ENCODE measurements around the gene ZNF831. TPM values are rescaled to one million over a fixed set of nuclear protein-coding genes. Genes with fewer than 3 reads are reported as not detected.

The ZNF831 gene
- polyA plus RNA-seq, 1 experiment, result not detected

DNA sequence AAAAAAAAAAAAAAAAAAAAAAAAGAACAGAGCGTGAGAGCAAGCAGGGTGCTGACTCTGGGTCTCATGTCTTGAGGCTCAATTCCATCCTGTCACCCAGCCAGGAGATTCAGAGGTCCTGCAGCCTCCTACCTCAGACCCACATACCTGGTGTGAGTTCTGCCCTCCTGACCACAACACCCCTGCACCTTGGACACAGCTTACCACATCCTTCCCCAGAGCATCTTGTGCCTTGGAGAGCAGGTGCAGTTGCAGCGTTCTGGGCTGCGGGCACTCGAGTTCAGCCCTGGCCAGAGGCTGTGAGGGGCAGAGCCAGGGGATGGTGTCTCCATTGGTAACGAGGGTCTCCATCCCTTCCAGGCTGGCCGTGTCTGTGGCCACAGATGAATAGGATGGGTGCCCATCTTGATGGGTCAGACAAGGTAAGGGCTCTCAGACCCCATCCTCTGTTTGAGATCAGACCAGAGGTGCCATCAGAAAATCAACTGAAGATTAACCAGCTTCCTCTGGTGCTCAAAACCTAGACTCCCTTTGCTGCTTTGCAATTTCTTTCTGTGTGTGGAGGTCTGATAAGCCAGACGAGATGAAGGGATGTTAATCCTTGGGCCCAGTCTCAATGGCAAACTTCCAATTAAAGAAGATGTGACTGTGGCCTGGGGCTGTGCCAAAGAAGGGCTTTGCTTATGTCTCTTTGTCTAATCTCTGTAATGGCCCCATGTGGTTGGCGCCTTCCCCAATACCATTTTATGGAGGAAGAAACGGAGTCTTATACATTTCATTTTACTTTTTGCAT is 14.7 kb upstream of the ZNF831 start:
- H3K27me3 ChIP-seq (ENCODE audit: control insufficient read depth, insufficient read depth, low read length), result no peaks in the 10 kb centered on the region
- TF ChIP-seq, protein P1, sequence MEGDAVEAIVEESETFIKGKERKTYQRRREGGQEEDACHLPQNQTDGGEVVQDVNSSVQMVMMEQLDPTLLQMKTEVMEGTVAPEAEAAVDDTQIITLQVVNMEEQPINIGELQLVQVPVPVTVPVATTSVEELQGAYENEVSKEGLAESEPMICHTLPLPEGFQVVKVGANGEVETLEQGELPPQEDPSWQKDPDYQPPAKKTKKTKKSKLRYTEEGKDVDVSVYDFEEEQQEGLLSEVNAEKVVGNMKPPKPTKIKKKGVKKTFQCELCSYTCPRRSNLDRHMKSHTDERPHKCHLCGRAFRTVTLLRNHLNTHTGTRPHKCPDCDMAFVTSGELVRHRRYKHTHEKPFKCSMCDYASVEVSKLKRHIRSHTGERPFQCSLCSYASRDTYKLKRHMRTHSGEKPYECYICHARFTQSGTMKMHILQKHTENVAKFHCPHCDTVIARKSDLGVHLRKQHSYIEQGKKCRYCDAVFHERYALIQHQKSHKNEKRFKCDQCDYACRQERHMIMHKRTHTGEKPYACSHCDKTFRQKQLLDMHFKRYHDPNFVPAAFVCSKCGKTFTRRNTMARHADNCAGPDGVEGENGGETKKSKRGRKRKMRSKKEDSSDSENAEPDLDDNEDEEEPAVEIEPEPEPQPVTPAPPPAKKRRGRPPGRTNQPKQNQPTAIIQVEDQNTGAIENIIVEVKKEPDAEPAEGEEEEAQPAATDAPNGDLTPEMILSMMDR (IDR thresholded peaks at IDR 0.05; ENCODE audit: insufficient read depth, low read depth, low read length), result no peak
- no peak for DNase-seq (ENCODE audit: low read depth)
- ChIA-PET CTCF (no interaction called here), POLR2A (no interaction called here)
- no peak overlapping the region for H3K4me3 ChIP-seq (ENCODE audit: low read depth, low read length)
- H3K36me3 ChIP-seq (ENCODE audit: control insufficient read depth, insufficient read depth, low read length), result no peaks in the 10 kb centered on the region

DNA sequence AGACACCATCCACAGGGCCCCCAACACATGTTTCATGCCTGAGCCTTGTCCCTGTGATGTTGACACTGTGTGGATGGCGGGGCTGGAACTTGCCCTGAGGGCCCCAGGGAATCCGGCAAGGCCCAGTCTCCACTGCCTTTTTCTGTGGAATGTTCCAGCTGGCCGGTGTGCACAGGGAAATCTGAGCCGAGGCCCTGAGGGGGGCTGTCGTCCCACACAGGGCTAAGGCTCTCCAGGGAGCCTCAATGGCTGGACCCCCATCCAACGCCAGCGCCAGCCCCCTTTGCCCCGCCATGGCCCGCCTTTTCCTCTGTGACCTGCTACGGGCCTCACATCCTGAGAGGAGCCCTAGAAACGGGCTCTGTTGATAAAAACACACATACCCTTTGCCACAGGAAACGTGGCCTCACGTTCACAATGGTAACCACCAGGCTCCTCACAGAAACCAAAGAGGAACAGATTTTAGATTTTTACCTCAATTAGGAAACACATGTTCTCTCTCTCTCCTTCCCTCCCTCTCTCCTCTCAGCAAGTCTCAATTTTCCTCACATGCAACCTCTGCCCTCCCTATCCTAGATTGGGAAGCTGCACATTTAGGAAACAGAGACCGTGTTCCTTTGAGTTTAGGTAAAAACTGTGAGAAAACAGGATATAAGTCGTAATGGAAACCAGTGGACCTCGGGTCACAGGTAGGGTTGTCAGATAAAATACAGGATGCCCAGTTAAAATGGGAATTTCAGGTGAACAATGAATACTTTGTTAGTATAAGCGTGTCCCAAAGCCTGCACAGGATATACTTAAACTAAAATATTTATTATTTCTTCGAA is 13.7 kb upstream of the ZNF831 start:
- ChIA-PET POLR2A (no interaction called here), CTCF (no interaction called here)
- Histone ChIP-seq H3K27me3 (ENCODE audit: control insufficient read depth, insufficient read depth, low read length) (no peaks in the 10 kb centered on the region), H3K4me3 (ENCODE audit: low read depth, low read length) (no peak overlapping the region), H3K36me3 (ENCODE audit: control insufficient read depth, insufficient read depth, low read length) (no peaks in the 10 kb centered on the region)
- TF ChIP-seq, protein P1 (IDR thresholded peaks at IDR 0.05; ENCODE audit: insufficient read depth, low read depth, low read length), result no peak
- no peak for DNase-seq (ENCODE audit: low read depth)

DNA sequence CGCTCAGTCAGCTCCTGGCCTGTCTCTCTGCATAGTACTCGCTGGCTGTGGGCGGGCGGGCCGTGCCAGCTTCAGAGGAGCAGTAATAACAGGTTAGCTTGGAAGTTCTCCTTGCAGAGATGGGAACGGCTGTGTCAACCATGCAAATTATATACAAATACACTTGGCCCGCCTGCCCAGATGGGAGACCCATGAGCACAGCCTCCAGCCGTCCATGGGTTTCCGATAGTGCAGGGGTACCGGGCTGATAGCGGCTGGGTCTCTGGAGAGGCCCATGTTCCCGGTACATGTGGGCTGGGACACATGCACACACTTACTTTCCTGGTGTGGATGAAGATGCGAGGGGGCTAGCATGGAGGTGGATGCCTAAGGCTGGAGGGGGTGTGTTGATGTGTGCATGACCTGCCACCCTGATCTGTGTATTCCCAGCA is 12.8 kb upstream of the ZNF831 start:
- DNase-seq (ENCODE audit: low read depth), result no peak
- H3K27me3 ChIP-seq (ENCODE audit: control insufficient read depth, insufficient read depth, low read length), result no peaks in the 10 kb centered on the region
- ChIA-PET POLR2A (no interaction called here), CTCF (interaction anchor here (1.0 kb wide), 1 partner anchor 63 kb away, joined by 3 read pairs; no protein-coding TSS in a partner anchor)
- H3K4me3 ChIP-seq (ENCODE audit: low read depth, low read length), result no peak overlapping the region
- no peaks in the 10 kb centered on the region for H3K36me3 ChIP-seq (ENCODE audit: control insufficient read depth, insufficient read depth, low read length)
- TF ChIP-seq, protein P1 (IDR thresholded peaks at IDR 0.05; ENCODE audit: insufficient read depth, low read depth, low read length), result no peak

DNA sequence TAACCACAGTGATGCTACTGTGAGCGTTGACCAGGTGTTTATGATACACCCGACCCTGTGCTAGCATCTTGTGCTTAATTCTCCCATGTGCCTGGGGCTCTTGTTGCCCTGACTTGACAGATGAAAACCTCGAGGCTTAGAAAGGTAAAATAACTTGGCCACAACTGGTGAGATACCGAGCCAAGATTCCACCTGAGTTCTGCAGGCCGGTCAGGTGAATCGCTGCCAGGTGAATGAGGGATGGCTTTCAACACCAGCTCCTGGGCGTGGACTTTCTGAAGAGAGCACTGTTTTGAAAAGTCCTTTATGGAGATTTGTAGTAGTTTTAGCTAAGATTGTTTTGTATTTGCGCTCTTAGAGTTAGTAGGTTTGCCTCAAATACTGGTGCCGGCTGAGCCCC is 12.2 kb upstream of the ZNF831 start:
- TF ChIP-seq, protein P1 (IDR thresholded peaks at IDR 0.05; ENCODE audit: insufficient read depth, low read depth, low read length), result no peak
- Histone ChIP-seq H3K27me3 (ENCODE audit: control insufficient read depth, insufficient read depth, low read length) (no peaks in the 10 kb centered on the region), H3K36me3 (ENCODE audit: control insufficient read depth, insufficient read depth, low read length) (no peaks in the 10 kb centered on the region), H3K4me3 (ENCODE audit: low read depth, low read length) (no peak overlapping the region)
- CTCF ChIA-PET, result interaction anchor here (1.0 kb wide), 1 partner anchor 64 kb away, joined by 3 read pairs; no protein-coding TSS in a partner anchor
- DNase-seq (ENCODE audit: low read depth), result no peak
- POLR2A ChIA-PET, result no interaction called here

DNA sequence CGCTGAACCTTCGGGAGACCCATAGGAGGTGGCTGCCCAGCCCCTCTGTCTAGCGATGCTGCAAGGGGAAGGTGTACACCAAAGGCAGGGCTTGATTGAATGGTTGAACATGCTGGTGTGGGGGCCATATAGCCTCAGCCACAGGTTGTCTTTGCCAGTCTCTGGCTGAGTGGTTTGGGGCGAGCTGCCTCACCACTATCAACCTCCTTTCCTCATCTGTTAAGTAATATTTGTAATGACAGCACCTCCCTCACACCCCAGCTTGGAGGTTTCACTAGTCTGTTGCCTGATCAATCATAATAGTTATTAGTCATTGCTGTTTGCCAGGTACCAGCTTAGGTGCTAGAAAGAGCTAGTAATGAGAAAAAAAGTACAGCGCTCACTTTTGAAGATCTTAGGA is 11.8 kb upstream of the ZNF831 start:
- ChIA-PET CTCF (interaction anchor here (1.0 kb wide), 1 partner anchor 64 kb away, joined by 3 read pairs; no protein-coding TSS in a partner anchor), POLR2A (no interaction called here)
- Histone ChIP-seq H3K36me3 (ENCODE audit: control insufficient read depth, insufficient read depth, low read length) (no peaks in the 10 kb centered on the region), H3K27me3 (ENCODE audit: control insufficient read depth, insufficient read depth, low read length) (no peaks in the 10 kb centered on the region), H3K4me3 (ENCODE audit: low read depth, low read length) (no peak overlapping the region)
- DNase-seq (ENCODE audit: low read depth), result no peak
- TF ChIP-seq, protein P1 (IDR thresholded peaks at IDR 0.05; ENCODE audit: insufficient read depth, low read depth, low read length), result no peak

Measured in BJ (cell line).